H1 (cell line): ENCODE data around the gene ARMC9. TPM values are rescaled to one million over a fixed set of nuclear protein-coding genes. Genes with fewer than 3 reads are reported as not detected.

Experiments
- CTCF ChIA-PET: fragments of 300-600 bp; sonication (Branson Sonifier 250); formaldehyde crosslinking; loops from one replicate; lab custom pipeline; 2021; ENCODE audit not compliant: partially characterized antibody; lab: Charles Lee
- POLR2A ChIA-PET: fragments of 300-600 bp; sonication (Branson Sonifier 250); formaldehyde crosslinking; loops from one replicate; lab custom pipeline; 2021; ENCODE audit warnings: inconsistent platforms; ENCODE audit not compliant: partially characterized antibody; lab: Charles Lee
- DNase-seq, 2 experiments: peaks; one replicate each; pipeline versions ENCODE4 v3.0.0 to v3.0.0-alpha.2; 2010 to 2022; ENCODE audit warnings: low spot score in 2 of 2, low read depth in 1 of 2, mixed read lengths in 1 of 2
- FAIRE-seq: peaks from 2 replicates; lab custom pipeline; 2011; peaks lifted over from hg19 to GRCh38; lab: Jason Lieb, UNC
- H2AFZ ChIP-seq: 2 replicates; pipeline ENCODE4 v1.8.1; 2012; ENCODE audit warnings: low read length, inconsistent platforms
- H2AK5ac ChIP-seq: 2 replicates; pipeline ENCODE4 v1.6.1; 2013; ENCODE audit warnings: low read depth, low read length
- H2BK120ac ChIP-seq: replicated peaks from 2 replicates; pipeline ENCODE3; 2013; ENCODE audit warnings: low read depth, low read length, inconsistent platforms
- H2BK12ac ChIP-seq: 2 replicates; pipeline ENCODE4 v1.6.1; 2013; ENCODE audit warnings: low read depth, low read length
- H2BK15ac ChIP-seq: 2 replicates; pipeline ENCODE4 v1.6.1; 2013; ENCODE audit warnings: low read length
- H2BK20ac ChIP-seq: 2 replicates; pipeline ENCODE4 v1.6.1; 2013; ENCODE audit warnings: low read length
- H2BK5ac ChIP-seq: 2 replicates; pipeline ENCODE4 v1.6.1; 2013; ENCODE audit warnings: low read depth, low read length
- H3K14ac ChIP-seq: 2 replicates; pipeline ENCODE4 v1.6.1; 2013; ENCODE audit warnings: inconsistent platforms; ENCODE audit not compliant: insufficient read length
- H3K18ac ChIP-seq: 2 replicates; pipeline ENCODE4 v1.6.1; 2013; ENCODE audit warnings: low read length; ENCODE audit errors: extremely low read depth
- H3K23ac ChIP-seq: 2 replicates; pipeline ENCODE4 v1.6.1; 2013; ENCODE audit warnings: inconsistent platforms; ENCODE audit not compliant: insufficient read length
- H3K23me2 ChIP-seq: 2 replicates; pipeline ENCODE4 v1.6.1; 2013; ENCODE audit warnings: low read depth, low read length
- H3K27ac ChIP-seq: 2 replicates; pipeline ENCODE4 v1.6.1; 2011; ENCODE audit warnings: low read depth, low read length, inconsistent platforms
- H3K27me3 ChIP-seq, 4 experiments: replicated peaks in 1 of 4; 1 replicate in 1 of 4; 2 replicates in 3 of 4; pipeline versions ENCODE4 v1.6.1 to v1.8.1; 2011 to 2013; ENCODE audit warnings: low read length in 3 of 4, mild to moderate bottlenecking in 3 of 4, inconsistent platforms in 2 of 4, mixed read lengths in 2 of 4, moderate library complexity in 1 of 4; ENCODE audit not compliant: control insufficient read depth in 3 of 4, insufficient read depth in 3 of 4; ENCODE audit errors: extremely low read depth in 1 of 4
- H3K36me3 ChIP-seq, 4 experiments: 2 replicates each; pipeline versions ENCODE4 v1.6.1 to v1.8.1; 2011 to 2013; ENCODE audit warnings: mild to moderate bottlenecking in 4 of 4, low read length in 3 of 4, moderate library complexity in 2 of 4, control low read depth in 1 of 4, inconsistent platforms in 1 of 4; ENCODE audit not compliant: insufficient read depth in 4 of 4, control insufficient read depth in 2 of 4
- H3K4ac ChIP-seq: replicated peaks from 2 replicates; pipeline ENCODE3; 2013; ENCODE audit warnings: low read length, low read depth, mixed read lengths, inconsistent platforms; ENCODE audit not compliant: insufficient read length
- H3K4me1 ChIP-seq, 4 experiments: replicated peaks in 1 of 4; 1 replicate in 1 of 4; 2 replicates in 3 of 4; pipeline versions ENCODE4 v1.6.1 to v1.8.1; 2011 to 2013; ENCODE audit warnings: low read length in 3 of 4, inconsistent platforms in 2 of 4, mixed read lengths in 1 of 4; ENCODE audit not compliant: insufficient read depth in 4 of 4, control insufficient read depth in 3 of 4
- H3K4me2 ChIP-seq, 2 experiments: 2 replicates each; pipeline versions ENCODE4 v1.6.1 to v1.8.1; 2011 to 2013; ENCODE audit warnings: low read depth in 2 of 2, low read length in 2 of 2, control low read depth in 1 of 2, inconsistent platforms in 1 of 2, mild to moderate bottlenecking in 1 of 2; ENCODE audit not compliant: insufficient read depth in 1 of 2
- H3K4me3 ChIP-seq, 4 experiments: fragments of 200-600, 300-600 bp in 1 of 4; sonication (generic), shearing (Covaris generic), sonication (Bioruptor Twin) in 1 of 4; 2 replicates each; pipeline versions ENCODE4 v1.5.1 to v1.8.1; 2011 to 2016; ENCODE audit warnings: low read length in 4 of 4, low read depth in 3 of 4, control low read depth in 2 of 4, inconsistent platforms in 2 of 4, mild to moderate bottlenecking in 2 of 4, mixed read lengths in 1 of 4, moderate library complexity in 1 of 4; ENCODE audit not compliant: insufficient read depth in 2 of 4; ENCODE audit errors: extremely low read depth in 1 of 4
- H3K56ac ChIP-seq: replicated peaks from 2 replicates; pipeline ENCODE3; 2013; ENCODE audit warnings: low read depth, mild to moderate bottlenecking, mixed read lengths, low read length, inconsistent platforms; ENCODE audit not compliant: insufficient read length
- H3K79me1 ChIP-seq: 2 replicates; pipeline ENCODE4 v1.6.1; 2013; ENCODE audit warnings: low read depth, low read length, control low read depth
- H3K79me2 ChIP-seq, 2 experiments: 2 replicates each; pipeline versions ENCODE4 v1.6.1 to v1.8.1; 2012 to 2013; ENCODE audit warnings: low read length in 2 of 2, mild to moderate bottlenecking in 2 of 2, inconsistent platforms in 1 of 2; ENCODE audit not compliant: insufficient read depth in 2 of 2, control insufficient read depth in 1 of 2
- H3K9ac ChIP-seq, 4 experiments: replicated peaks in 1 of 4; 1 replicate in 1 of 4; 2 replicates in 3 of 4; pipeline versions ENCODE4 v1.6.1 to v1.8.1; 2011 to 2013; ENCODE audit warnings: low read depth in 3 of 4, low read length in 3 of 4, control low read depth in 2 of 4, mild to moderate bottlenecking in 2 of 4, moderate library complexity in 2 of 4, inconsistent platforms in 1 of 4; ENCODE audit errors: extremely low read depth in 1 of 4
- H3K9me3 ChIP-seq, 2 experiments: 2 replicates each; pipeline versions ENCODE4 v1.6.1 to v1.8.1; 2012 to 2013; ENCODE audit warnings: mild to moderate bottlenecking in 2 of 2, moderate library complexity in 2 of 2, control low read depth in 1 of 2, inconsistent platforms in 1 of 2, low read depth in 1 of 2, low read length in 1 of 2, mixed read lengths in 1 of 2; ENCODE audit not compliant: insufficient read depth in 2 of 2
- H4K20me1 ChIP-seq, 2 experiments: replicated peaks in 1 of 2; 2 replicates each; pipeline versions ENCODE3 to v1.8.1; 2011 to 2013; ENCODE audit warnings: inconsistent platforms in 2 of 2, low read length in 2 of 2, mild to moderate bottlenecking in 1 of 2; ENCODE audit not compliant: insufficient read depth in 2 of 2, control insufficient read depth in 1 of 2
- H4K5ac ChIP-seq: 2 replicates; pipeline ENCODE4 v1.6.1; 2013; ENCODE audit warnings: low read length, low read depth, mixed read lengths, inconsistent platforms; ENCODE audit not compliant: insufficient read length
- H4K8ac ChIP-seq: 2 replicates; pipeline ENCODE4 v1.8.0; 2013; ENCODE audit warnings: mild to moderate bottlenecking, moderate library complexity, low read length, inconsistent platforms; ENCODE audit not compliant: insufficient read depth; ENCODE audit errors: extremely low read depth
- H4K91ac ChIP-seq: replicated peaks from 2 replicates; pipeline ENCODE3; 2013; ENCODE audit warnings: low read length, mixed read lengths, inconsistent platforms; ENCODE audit not compliant: insufficient read length
- BACH1 ChIP-seq: IDR thresholded peaks from 2 replicates; pipeline ENCODE4 v1.6.1; 2012; ENCODE audit warnings: low read length, improper control_type of control experiment
- HDAC2 ChIP-seq, 2 experiments: fragments of 300-600 bp in 1 of 2; sonication (generic) in 1 of 2; IDR thresholded peaks; 2 replicates each; pipeline ENCODE4 v1.6.1; 2011 to 2012; ENCODE audit warnings: low read depth in 2 of 2, low read length in 2 of 2, mild to moderate bottlenecking in 2 of 2, moderate library complexity in 2 of 2, borderline replicate concordance in 1 of 2, inconsistent platforms in 1 of 2
- JUN ChIP-seq: IDR thresholded peaks from 2 replicates; pipeline ENCODE4 v1.6.1; 2011; ENCODE audit warnings: low read depth, mild to moderate bottlenecking, improper control_type of control experiment, low read length
- KDM5A ChIP-seq: fragments of 200-600 bp; IDR thresholded peaks from 2 replicates; pipeline ENCODE4 v1.7.1; 2012; ENCODE audit warnings: mild to moderate bottlenecking, low read length, inconsistent platforms, mixed read lengths
- MAX ChIP-seq: IDR thresholded peaks from 2 replicates; pipeline ENCODE4 v1.6.1; 2012; ENCODE audit warnings: inconsistent platforms
- POLR2A ChIP-seq, 2 experiments: IDR thresholded peaks; 1 replicate in 1 of 2; 2 replicates in 1 of 2; pipeline ENCODE4 v1.6.1; 2011; ENCODE audit warnings: low read depth in 2 of 2, low read length in 2 of 2, mild to moderate bottlenecking in 2 of 2; ENCODE audit errors: control extremely low read depth in 1 of 2
- RNF2 ChIP-seq: fragments of 200-900, 300-1000 bp; sonication (generic); IDR thresholded peaks from 2 replicates; pipeline ENCODE4 v1.7.1; 2016; ENCODE audit warnings: borderline replicate concordance, low read depth, mild to moderate bottlenecking, antibody characterized with exemption, low read length; ENCODE audit not compliant: poor library complexity, severe bottlenecking; ENCODE audit errors: missing control alignments
- SAP30 ChIP-seq: fragments of 300-600 bp; sonication (generic); IDR thresholded peaks from 2 replicates; pipeline ENCODE4 v1.7.1; 2012; ENCODE audit warnings: low read length, moderate library complexity, mild to moderate bottlenecking, inconsistent platforms; ENCODE audit not compliant: insufficient read depth, insufficient replicate concordance
- SIRT6 ChIP-seq: IDR thresholded peaks from one replicate; pipeline ENCODE4 v1.7.1; 2012; ENCODE audit warnings: low read length, inconsistent platforms
- WGBS, 2 experiments: shearing (Covaris generic) in 1 of 2; methylation state at CpG; one replicate each; pipeline versions ENCODE4 v1.1.6 to v1.1.7; 2013 to 2015; ENCODE audit warnings: low lambda C conversion rate in 2 of 2, mixed read lengths in 2 of 2, inconsistent platforms in 1 of 2, low coverage in 1 of 2, missing lambda C conversion rate in 1 of 2; ENCODE audit not compliant: insufficient replicate concordance in 2 of 2, insufficient coverage in 1 of 2, insufficient read length in 1 of 2; ENCODE audit errors: extremely low coverage in 1 of 2, missing lambda C conversion rate in 1 of 2; 5-methylcytosine and 5-hydroxymethylcytosine counted together
- polyA plus RNA-seq, 7 experiments: library from polyadenylated mRNA; depleted of rRNA in 3 of 7; stranded (reverse) in 5 of 7; unstranded in 2 of 7; fragments of >200 nt in 5 of 7; fragments of 200-250 nt in 2 of 7; gene quantifications; 1 replicate in 5 of 7; 2 replicates in 1 of 7; 4 replicates in 1 of 7; pipeline versions ENCODE4 v1.2.1 to v1.2.3, GENCODE V29; 2011 to 2013; ENCODE audit warnings: missing spikeins in 2 of 7, mixed read lengths in 2 of 7
- total RNA-seq: library from RNA; stranded (reverse); fragmentation: NEBNext Ultra II Directional; extraction: Animal tissue kit (Norgen Biotek cat#: 25700); gene quantifications from 2 replicates; pipeline ENCODE4 v1.2.1, GENCODE V29; 2021
- TF ChIP-seq, protein P1 (sequence below): IDR thresholded peaks from 2 replicates; pipeline ENCODE4 v1.6.1; 2012; ENCODE audit warnings: inconsistent platforms

ARMC9 gene
- total and polyA plus RNA-seq, 2 of the 8 experiments (the other 6 are each of a cell fraction or from before 2014, with no cell fraction given), result 23.2 to 36.1 TPM

DNA sequence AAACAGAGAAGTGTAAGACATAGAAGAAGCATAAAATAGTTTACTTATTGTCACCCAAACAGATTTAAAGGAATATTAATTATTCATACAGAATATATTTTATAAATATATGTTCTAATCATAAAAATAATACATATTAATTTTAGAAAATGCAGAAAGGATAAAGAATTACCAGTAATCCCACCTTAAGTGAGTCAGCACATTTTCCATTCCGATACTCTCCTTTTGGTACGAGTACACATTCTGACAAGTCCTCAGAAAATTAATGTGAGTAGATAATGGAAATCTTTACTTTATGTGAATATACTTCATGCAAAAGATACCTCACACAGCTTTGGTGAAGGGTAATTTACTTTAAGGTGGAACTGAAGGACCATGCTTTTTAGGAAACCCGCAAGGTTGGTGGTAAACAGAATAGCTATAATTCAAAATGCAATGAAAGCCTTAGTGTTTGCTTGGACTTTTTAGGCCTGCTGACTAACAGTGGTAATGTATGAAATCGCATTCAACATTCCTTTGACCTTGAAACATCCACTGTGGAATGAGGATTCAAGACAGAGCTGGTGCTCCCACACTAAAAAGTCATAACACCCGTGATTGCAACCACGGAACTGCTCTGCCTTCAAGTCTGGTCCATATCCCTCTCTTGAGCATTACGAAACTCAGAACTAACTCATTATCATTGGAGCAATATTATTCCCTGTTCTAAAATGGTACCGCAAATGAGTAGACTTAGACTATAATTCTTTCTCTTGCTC is 45.5 kb upstream of the ARMC9 start:
- H3K27me3 ChIP-seq, result no peaks in the 10 kb centered on the region
- no peak overlapping the region for H3K4ac ChIP-seq
- no peaks in the 10 kb centered on the region for H3K9me3 ChIP-seq
- H3K36me3 ChIP-seq, result peaks cover 4 to 27% (median 6%) of the 10 kb centered on the region in 4 experiments; a peak in 6 of 8 replicates
- no peaks in the 10 kb centered on the region for H3K23me2 ChIP-seq
- no peak overlapping the region for H3K18ac ChIP-seq
- no peak overlapping the region for H2AK5ac ChIP-seq
- no peaks in the 10 kb centered on the region for H3K79me2 ChIP-seq
- no peak overlapping the region for H3K4me3 ChIP-seq
- no peaks in the 10 kb centered on the region; the same call in 1 of the 2 replicates for H3K79me1 ChIP-seq
- H2BK120ac ChIP-seq, result no peak overlapping the region
- no peak overlapping the region for H3K9ac ChIP-seq
- ChIA-PET POLR2A (interaction anchor here (1.8 kb wide), 1 partner anchor 10 kb away, joined by 4 read pairs; no protein-coding TSS in a partner anchor), CTCF (no interaction called here)
- no peak overlapping the region for H3K56ac ChIP-seq
- H4K20me1 ChIP-seq, result no peaks in the 10 kb centered on the region
- H3K4me1 ChIP-seq, result no peaks in the 10 kb centered on the region
- no peak overlapping the region for H2BK20ac ChIP-seq
- H3K4me2 ChIP-seq, result no peak overlapping the region
- FAIRE-seq, result no peak
- no peak overlapping the region for H3K23ac ChIP-seq
- no peak overlapping the region for H4K91ac ChIP-seq
- H3K14ac ChIP-seq, result no peak overlapping the region
- no peak overlapping the region for H2AFZ ChIP-seq
- H3K27ac ChIP-seq, result no peak overlapping the region
- no peak overlapping the region for H2BK5ac ChIP-seq
- H4K5ac ChIP-seq, result no peak overlapping the region
- no peak for DNase-seq
- 95% methylated on average over 8 of the region's 8 CpGs; no CpG with 5 or more reads in 1 of the 2 experiments for WGBS, 2 experiments
- no peak overlapping the region for H4K8ac ChIP-seq
- H2BK15ac ChIP-seq, result no peak overlapping the region
- H2BK12ac ChIP-seq, result no peak overlapping the region
- TF ChIP-seq, protein P1, sequence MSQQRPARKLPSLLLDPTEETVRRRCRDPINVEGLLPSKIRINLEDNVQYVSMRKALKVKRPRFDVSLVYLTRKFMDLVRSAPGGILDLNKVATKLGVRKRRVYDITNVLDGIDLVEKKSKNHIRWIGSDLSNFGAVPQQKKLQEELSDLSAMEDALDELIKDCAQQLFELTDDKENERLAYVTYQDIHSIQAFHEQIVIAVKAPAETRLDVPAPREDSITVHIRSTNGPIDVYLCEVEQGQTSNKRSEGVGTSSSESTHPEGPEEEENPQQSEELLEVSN, result no peak
- TF ChIP-seq HDAC2 (IDR thresholded peaks at IDR 0.05; ENCODE audit: borderline replicate concordance in 1 of 2, low read depth in 2 of 2, low read length in 2 of 2) (no peak), KDM5A (no peak), SAP30 (no peak), POLR2A (IDR thresholded peaks at IDR 0.05; ENCODE audit: control extremely low read depth in 1 of 2, low read depth in 2 of 2, low read length in 2 of 2) (no peak), SIRT6 (no peak), MAX (no peak), RNF2 (no peak), BACH1 (no peak), JUN (no peak)
